OCI-LY7 (cell line): Measurements from ENCODE around the gene CBY2. TPM values are rescaled to one million over a fixed set of nuclear protein-coding genes. Genes with fewer than 3 reads are reported as not detected.
A peak's percentile ranks its signal among the peaks of the same experiment; 100 is the strongest.

Source experiments
- BruUV-seq: library from RNA; stranded (reverse); fragments of 400-500 nt; replicated peaks from 2 replicates; lab custom pipeline; 2021; lab: Mats Ljungman, UMichigan
- CTCF ChIA-PET: fragments of 300-600 bp; sonication (Branson Sonifier 250); formaldehyde crosslinking; loops from one replicate; lab custom pipeline; 2022; ENCODE audit warnings: antibody characterized with exemption; ENCODE audit not compliant: unreplicated experiment; lab: Charles Lee
- POLR2A ChIA-PET: fragments of 300-600 bp; sonication (Branson Sonifier 250); formaldehyde crosslinking; loops from one replicate; lab custom pipeline; 2022; ENCODE audit warnings: antibody characterized with exemption; lab: Charles Lee
- DNase-seq: peaks from one replicate; pipeline ENCODE4 v3.0.0-alpha.2; 2015; ENCODE audit warnings: low spot score
- H2AFZ ChIP-seq: fragments of 200-600 bp; sonication (generic), shearing (Covaris generic); 2 replicates; pipeline ENCODE4 v1.6.1; 2014; ENCODE audit warnings: mild to moderate bottlenecking, antibody characterized with exemption, low read length, moderate library complexity
- H3K27ac ChIP-seq: fragments of 200-600 bp; sonication (generic); 2 replicates; pipeline ENCODE4 v1.5.1; 2014; ENCODE audit warnings: mixed run types, low read depth, mild to moderate bottlenecking, moderate library complexity, low read length, inconsistent platforms; ENCODE audit not compliant: poor library complexity, severe bottlenecking
- H3K36me3 ChIP-seq: fragments of 200-600 bp; sonication (generic); 2 replicates; pipeline ENCODE4 v1.6.1; 2014; ENCODE audit warnings: mild to moderate bottlenecking, antibody characterized with exemption, low read length, moderate library complexity, mixed read lengths; ENCODE audit not compliant: insufficient read depth
- H3K4me1 ChIP-seq: fragments of 200-600 bp; sonication (generic); 2 replicates; pipeline ENCODE4 v1.5.1; 2014; ENCODE audit warnings: mild to moderate bottlenecking, low read length; ENCODE audit not compliant: insufficient read depth, poor library complexity, severe bottlenecking
- H3K4me2 ChIP-seq: fragments of 200-600 bp; sonication (generic); 2 replicates; pipeline ENCODE4 v1.6.1; 2014; ENCODE audit warnings: mild to moderate bottlenecking, low read length
- H3K4me3 ChIP-seq: fragments of 200-600 bp; sonication (generic); 2 replicates; pipeline ENCODE4 v1.5.1; 2014; ENCODE audit warnings: mild to moderate bottlenecking, low read depth, low read length; ENCODE audit not compliant: poor library complexity, severe bottlenecking
- H3K79me2 ChIP-seq: fragments of 200-600 bp; sonication (generic); 2 replicates; pipeline ENCODE4 v1.6.1; 2016; ENCODE audit warnings: low read depth, mild to moderate bottlenecking, low read length, moderate library complexity, mixed read lengths; ENCODE audit not compliant: insufficient read depth
- H3K9me2 ChIP-seq: fragments of 200-600 bp; sonication (generic); 2 replicates; pipeline ENCODE4 v1.6.1; 2016; ENCODE audit warnings: mild to moderate bottlenecking, low read length, mixed read lengths; ENCODE audit not compliant: insufficient read depth
- H3K9me3 ChIP-seq: fragments of 200-600 bp; sonication (generic); 2 replicates; pipeline ENCODE4 v1.6.1; 2014; ENCODE audit warnings: mild to moderate bottlenecking, mixed run types, low read length, mixed read lengths
- H4K20me1 ChIP-seq: fragments of 200-600 bp; sonication (generic); 2 replicates; pipeline ENCODE4 v1.6.1; 2014; ENCODE audit warnings: mild to moderate bottlenecking, antibody characterized with exemption, low read length, moderate library complexity, mixed read lengths; ENCODE audit not compliant: insufficient read depth
- CTCF ChIP-seq: fragments of 200-600 bp; sonication (generic); conservative IDR thresholded peaks from 2 replicates; pipeline ENCODE4 v1.5.1; 2014; ENCODE audit warnings: mild to moderate bottlenecking, antibody characterized with exemption, low read length, moderate library complexity, mixed read lengths
- EZH2phosphoT487 ChIP-seq: fragments of 200-600 bp; sonication (generic); IDR thresholded peaks from 2 replicates; pipeline ENCODE4 v1.6.1; 2018; ENCODE audit warnings: low read depth, borderline replicate concordance, mild to moderate bottlenecking, mixed run types, antibody characterized with exemption, low read length, moderate library complexity, mixed read lengths
- intact Hi-C: fragments of 100-400 bp; cut with micrococcal nuclease; formaldehyde crosslinking; loops from one replicate; pipeline ENCODE4 v1.10.0; 2022; ENCODE audit not compliant: unreplicated experiment
- total RNA-seq, 2 experiments: library from RNA; depleted of rRNA in 1 of 2; stranded (reverse); fragments of >200 nt in 1 of 2; shearing (Covaris generic) in 1 of 2; gene quantifications; 2 replicates each; pipeline ENCODE4 v1.2.3, GENCODE V29; 2014 to 2022

Gene CBY2
- total RNA-seq, 2 experiments from 2014 or later: not detected

- Histone ChIP-seq H4K20me1 (no peaks in the 10 kb centered on the region), H3K79me2 (no peaks in the 10 kb centered on the region), H3K4me1 (no peaks in the 10 kb centered on the region), H3K9me2 (no peaks in the 10 kb centered on the region), H3K9me3 (no peaks in the 10 kb centered on the region), H3K4me2 (no peak overlapping the region), H2AFZ (no peak overlapping the region), H3K27ac (no peak overlapping the region), H3K36me3 (no peaks in the 10 kb centered on the region), H3K4me3 (no peak overlapping the region)
- ChIA-PET CTCF (no interaction called here), POLR2A (interaction anchor here (1.2 to 1.4 kb wide), 2 partner anchors 11 to 13 kb away, joined by 3 read pairs; no protein-coding TSS in a partner anchor)
- intact Hi-C loops: no loop called here
- DNase-seq: no peak
- BruUV-seq: no TSS peak
- TF ChIP-seq EZH2phosphoT487 (no peak), CTCF (no peak)
Observed at GRCh38 chr13:45721203-45721731, 19.1 kb downstream of the CBY2 start.

DNA sequence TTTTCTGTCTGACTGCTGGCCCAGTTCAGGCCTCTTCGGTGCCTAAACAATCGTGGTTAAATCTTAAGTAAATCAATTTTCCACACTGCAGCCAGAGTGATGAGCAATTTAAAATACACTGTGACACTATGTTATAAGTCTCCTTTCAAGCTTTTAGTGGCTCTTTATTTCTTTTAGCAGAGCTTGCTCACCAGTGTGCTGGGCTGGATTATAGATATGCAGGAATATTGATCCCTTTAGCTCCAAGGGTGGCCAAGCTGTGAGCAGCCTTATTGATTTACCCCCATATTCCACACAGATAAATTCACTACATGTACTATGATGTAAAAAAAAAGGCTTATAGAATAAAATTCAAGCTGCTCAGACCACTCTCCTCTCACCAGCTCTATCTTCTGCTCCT, 21.7 kb downstream of the CBY2 start:
- no peaks in the 10 kb centered on the region for H4K20me1 ChIP-seq
- BruUV-seq: no TSS peak
- DNase-seq: no peak
- intact Hi-C loops: no loop called here
- no peaks in the 10 kb centered on the region for H3K9me3 ChIP-seq
- H3K4me3 ChIP-seq: no peak overlapping the region
- no peak overlapping the region for H3K4me2 ChIP-seq
- POLR2A ChIA-PET: no interaction called here
- H3K4me1 ChIP-seq: no peaks in the 10 kb centered on the region
- no peak for TF ChIP-seq EZH2phosphoT487
- no peak for TF ChIP-seq CTCF
- H3K9me2 ChIP-seq: no peaks in the 10 kb centered on the region
- no peaks in the 10 kb centered on the region for H3K79me2 ChIP-seq
- H2AFZ ChIP-seq: no peak overlapping the region
- no peak overlapping the region for H3K27ac ChIP-seq
- H3K36me3 ChIP-seq: no peaks in the 10 kb centered on the region
- CTCF ChIA-PET: no interaction called here

DNA sequence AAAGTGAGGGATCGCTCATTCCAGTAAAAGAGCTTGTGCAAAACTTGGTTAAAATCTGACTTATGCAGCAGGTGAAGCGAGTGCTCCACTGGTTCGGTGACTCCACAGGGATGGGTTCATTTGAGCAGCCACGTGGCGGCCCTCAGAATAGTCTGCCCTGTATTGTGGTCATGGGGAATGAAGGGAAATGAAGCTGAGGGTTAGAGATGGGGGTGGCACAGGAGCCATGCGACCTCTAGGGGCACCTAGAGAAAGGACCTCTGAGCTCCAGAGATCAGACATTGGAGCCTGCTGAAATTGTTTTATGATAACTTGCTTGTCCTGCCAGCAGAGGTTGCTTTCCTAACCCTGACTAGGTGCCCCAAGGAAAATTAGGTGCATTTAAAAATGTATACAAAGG, 26.6 kb downstream of the CBY2 start:
- Histone ChIP-seq H3K79me2 (no peaks in the 10 kb centered on the region), H3K9me2 (no peaks in the 10 kb centered on the region), H2AFZ (no peak overlapping the region), H4K20me1 (no peaks in the 10 kb centered on the region), H3K4me3 (no peak overlapping the region), H3K36me3 (no peaks in the 10 kb centered on the region), H3K4me2 (no peak overlapping the region), H3K27ac (no peak overlapping the region), H3K4me1 (no peaks in the 10 kb centered on the region), H3K9me3 (no peaks in the 10 kb centered on the region)
- ChIA-PET CTCF (no interaction called here), POLR2A (no interaction called here)
- DNase-seq: peak; percentile 29
- no TSS peak for BruUV-seq
- TF ChIP-seq EZH2phosphoT487 (no peak), CTCF (peak; percentile 74)
- intact Hi-C loops: no loop called here
